ENCODE measurements around the gene WDR11.

The WDR11 gene

GRCh38 chr10:120953897-120954296, 102.7 kb downstream of the WDR11 start:
- H3K27me3 ChIP-seq = peaks cover 80% of the 10 kb centered on the region
- no peak overlapping the region for H3K4me3 ChIP-seq (ENCODE audit: low read depth in 1 of 2, low read length in 1 of 2)
- H3K27ac ChIP-seq = no peak overlapping the region
- H3K4me1 ChIP-seq (ENCODE audit: control insufficient read depth in 1 of 2, insufficient read depth in 1 of 2, low read depth in 1 of 2, low read length in 1 of 2) = peaks cover 3 to 11% of the 10 kb centered on the region in 2 experiments
- no peaks in the 10 kb centered on the region for H3K9me3 ChIP-seq
- TF ChIP-seq CTCF (IDR thresholded peaks at IDR 0.05) = no peak
- no peaks in the 10 kb centered on the region for H3K36me3 ChIP-seq

Measured in neutrophil (primary cell).